Prostate gland (tissue), 2 donors: ENCODE results near the gene CXorf66.

Source experiments
- CTCF ChIP-seq, 4 experiments: fragments of 200-600 bp in 2 of 4; fragments of 450-650 bp in 2 of 4; sonication (generic) in 2 of 4; IDR thresholded peaks; 1 replicate in 3 of 4; 2 replicates in 1 of 4; pipeline ENCODE4 v1.5.1; 2016 to 2019; ENCODE audit warnings: antibody characterized with exemption in 4 of 4, mild to moderate bottlenecking in 2 of 4, moderate library complexity in 2 of 4
- POLR2A ChIP-seq: fragments of 450-650 bp; IDR thresholded peaks from one replicate; pipeline ENCODE4 v1.6.1; 2016; ENCODE audit warnings: antibody characterized with exemption, mild to moderate bottlenecking
- POLR2AphosphoS5 ChIP-seq: sonication (generic); formaldehyde crosslinking; IDR thresholded peaks from one replicate; pipeline ENCODE4 v1.6.1; 2017; ENCODE audit warnings: antibody characterized with exemption

GRCh38 chrX:139933904-139934303, 31.4 kb downstream of the CXorf66 start:
- TF ChIP-seq CTCF (IDR thresholded peaks at IDR 0.05) (no peak), POLR2A (no peak), POLR2AphosphoS5 (no peak)
